Activated CD8-positive, alpha-beta memory T cell treated with anti-CD3 and anti-CD28 coated beads, Interleukin-2, amount 50 U/mL, for 48 hours (primary cell): Measurements from ENCODE around the gene DOP1A.

Experiments
- DNase-seq: peaks from one replicate; pipeline ENCODE4 v3.0.0-alpha.2; 2020

The DOP1A gene

GRCh38 chr6:83067448-83068439, at the start of gene DOP1A:
Gene DOP1A (plus strand): TSS chr6:83067671. CDS start chr6:83096978, 29,307 bp downstream.
- DNase-seq = peak; percentile 98

- no peak for DNase-seq
Measured at GRCh38 chr6:83019741-83020140, 47.7 kb upstream of the DOP1A start.

GRCh38 chr6:83031689-83032088, 35.8 kb upstream of the DOP1A start:
- DNase-seq = no peak

GRCh38 chr6:83038246-83038645, 29.2 kb upstream of the DOP1A start:
- no peak for DNase-seq

- no peak for DNase-seq
Measured at GRCh38 chr6:83042467-83043053, 24.9 kb upstream of the DOP1A start.

- DNase-seq = no peak
Measured at GRCh38 chr6:83044091-83044768, 23.2 kb upstream of the DOP1A start.

- no peak for DNase-seq
Measured at GRCh38 chr6:83047065-83047754, 20.3 kb upstream of the DOP1A start.

- DNase-seq = no peak
Measured at GRCh38 chr6:83051377-83052172, 15.9 kb upstream of the DOP1A start.

- DNase-seq = no peak
Measured at GRCh38 chr6:83053678-83054077, 13.8 kb upstream of the DOP1A start.

- DNase-seq = peak; percentile 58
Measured at GRCh38 chr6:83055366-83055964, 12.0 kb upstream of the DOP1A start.

GRCh38 chr6:83057705-83058321, 9.7 kb upstream of the DOP1A start:
- DNase-seq = no peak

GRCh38 chr6:83061190-83061589, 6.3 kb upstream of the DOP1A start:
- no peak for DNase-seq

GRCh38 chr6:83062225-83062624, 5.2 kb upstream of the DOP1A start:
- no peak for DNase-seq

GRCh38 chr6:83065511-83066192, 1.8 kb upstream of the DOP1A start, which contains the start of gene UBE3D:
Gene UBE3D (minus strand): TSS chr6:83065841. CDS start chr6:83065718, 123 bp downstream.
- peak; percentile 99 for DNase-seq

- no peak for DNase-seq
Measured at GRCh38 chr6:83068616-83069015, 1.1 kb downstream of the DOP1A start.

GRCh38 chr6:83069633-83070032, 2.2 kb downstream of the DOP1A start:
- DNase-seq = no peak

- no peak for DNase-seq
Measured at GRCh38 chr6:83071023-83071422, 3.6 kb downstream of the DOP1A start.

- no peak for DNase-seq
Measured at GRCh38 chr6:83071707-83072106, 4.2 kb downstream of the DOP1A start.

- DNase-seq = no peak
Measured at GRCh38 chr6:83072726-83073125, 5.3 kb downstream of the DOP1A start.

- no peak for DNase-seq
Measured at GRCh38 chr6:83073615-83074014, 6.1 kb downstream of the DOP1A start.
